LNCaP clone FGC (cell line): ENCODE results near the gene PI4KA.
"Not testable (repeated sequence)": the region's sequence is repeated elsewhere in the genome, so short reads cannot be mapped to it uniquely, and the experiment has no call there.

Source experiments
- DNase-seq: peaks from one replicate; pipeline ENCODE4 v3.0.0-alpha.2; 2011; ENCODE audit warnings: low read depth
- H3K4me3 ChIP-seq: 2 replicates; pipeline ENCODE4 v1.5.1; 2011; ENCODE audit warnings: mild to moderate bottlenecking, low read depth, low read length, control low read depth
- TF ChIP-seq, protein P1 (sequence below): IDR thresholded peaks from 2 replicates; pipeline ENCODE4 v1.5.1; 2012; ENCODE audit warnings: mild to moderate bottlenecking; ENCODE audit not compliant: control insufficient read depth, insufficient read depth; ENCODE audit errors: extremely low read depth

PI4KA gene

DNA sequence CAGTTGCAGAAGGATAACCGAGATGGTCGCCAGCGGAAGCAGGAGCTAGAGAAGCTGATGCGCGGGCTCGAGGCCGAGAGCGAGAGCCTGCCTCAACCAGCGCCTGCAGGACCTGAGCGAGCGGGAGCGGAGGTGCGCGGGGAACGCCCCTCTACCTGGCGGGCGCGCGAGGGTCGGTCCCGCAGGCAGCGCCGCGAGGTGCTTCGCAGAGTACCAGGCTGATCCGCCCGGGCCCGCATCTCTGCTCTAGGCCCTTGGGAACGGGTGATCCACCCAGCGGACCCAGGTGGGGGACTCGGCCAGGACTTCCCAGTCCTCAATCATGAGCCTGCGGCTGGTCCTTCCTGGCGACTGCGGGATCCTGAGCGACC is 156.5 kb downstream of the PI4KA start:
- peak overlapping the region; percentile 51 for H3K4me3 ChIP-seq
- DNase-seq = not testable (repeated sequence)

DNA sequence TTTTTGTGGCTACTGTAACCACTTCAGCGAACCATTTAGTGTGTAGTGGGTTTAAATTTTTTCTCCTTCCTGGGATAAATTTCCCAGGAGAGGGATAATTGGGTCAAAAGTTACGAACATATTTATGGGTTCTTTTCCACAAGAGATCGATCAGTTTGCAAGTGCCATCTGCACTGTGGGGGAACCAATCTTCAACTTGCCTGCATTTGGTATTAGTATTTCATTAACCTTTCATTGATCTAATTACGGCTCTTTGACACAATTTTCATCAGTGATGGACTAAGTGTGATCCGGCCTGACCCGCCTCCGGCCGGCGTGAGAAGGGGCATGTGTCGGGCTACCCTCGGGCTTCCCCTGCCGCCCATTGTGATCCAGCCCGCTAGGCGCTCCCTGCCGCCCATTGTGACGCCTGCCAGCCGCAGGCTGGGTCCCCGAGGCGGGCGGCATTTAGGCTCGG is 156.9 kb downstream of the PI4KA start:
- peak overlapping the region; percentile 51 for H3K4me3 ChIP-seq
- not testable (repeated sequence) for DNase-seq

DNA sequence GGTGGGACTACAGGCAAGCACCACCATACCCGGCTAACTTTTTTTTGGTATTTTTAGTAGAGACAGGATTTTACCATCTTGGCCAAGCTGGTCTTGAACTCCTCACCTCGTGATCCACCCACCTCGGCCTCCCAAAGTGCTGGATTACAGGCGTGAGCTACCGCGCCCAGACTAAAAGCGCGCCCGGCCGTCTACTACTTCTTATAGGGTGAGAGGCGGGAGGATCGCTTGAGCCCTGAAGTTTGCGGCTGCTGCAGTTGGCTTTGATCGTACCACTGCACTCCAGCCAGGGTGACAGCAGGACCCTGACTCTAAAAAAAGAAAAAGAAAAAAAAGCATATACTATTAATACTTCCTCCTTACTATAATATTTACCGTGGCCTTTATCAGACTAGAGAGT is 158.3 kb downstream of the PI4KA start:
- not testable (repeated sequence) for H3K4me3 ChIP-seq, DNase-seq

DNA sequence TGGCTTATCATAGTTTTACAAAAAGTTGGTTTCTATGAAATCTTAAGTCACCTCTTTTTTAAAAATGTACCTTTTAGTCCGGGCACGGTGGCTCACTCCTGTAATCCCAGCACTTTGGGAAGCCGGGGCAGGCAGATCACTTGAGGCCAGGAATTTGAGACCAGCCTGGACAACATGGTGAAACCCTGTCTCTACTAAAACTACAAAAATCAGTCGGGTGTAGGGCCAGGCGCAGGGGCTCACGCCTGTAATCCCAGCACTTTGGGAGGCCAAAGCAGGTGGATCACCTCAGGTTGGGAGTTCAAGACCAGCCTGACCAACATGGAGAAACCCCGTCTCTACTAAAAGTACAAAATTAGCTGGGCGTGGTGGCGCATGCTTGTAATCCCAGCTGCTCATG is 158.8 kb downstream of the PI4KA start:
- not testable (repeated sequence) for H3K4me3 ChIP-seq, DNase-seq

DNA sequence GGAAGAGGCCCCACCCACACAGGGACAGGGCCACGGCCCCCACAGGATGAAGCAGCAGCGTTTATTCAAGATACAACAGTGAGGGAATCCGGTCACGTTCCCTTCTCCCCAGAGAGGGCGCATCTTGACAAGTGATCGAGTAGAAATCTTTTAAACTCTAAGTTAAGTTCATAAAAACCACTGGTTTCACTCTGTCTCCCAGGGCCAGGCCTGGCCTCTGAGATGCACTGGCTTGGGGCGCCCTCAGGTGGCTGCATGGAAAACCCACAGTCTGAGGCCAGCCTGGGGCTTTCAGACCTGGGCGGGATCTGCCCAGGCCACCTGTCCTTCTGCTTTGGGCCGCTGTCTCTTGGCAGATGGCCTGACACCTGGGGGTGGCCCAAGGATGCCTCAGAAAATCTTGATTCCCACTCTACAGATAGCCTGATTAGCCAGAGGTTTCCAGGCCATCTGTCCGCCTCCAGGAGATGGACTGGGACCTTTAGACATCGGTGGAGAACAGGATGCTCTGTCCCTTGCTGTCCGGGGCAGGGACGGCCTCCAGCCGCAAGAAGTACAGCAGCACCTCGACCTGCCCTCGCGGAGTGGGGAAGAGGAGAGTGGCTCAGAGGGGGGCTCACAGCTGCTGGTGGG is 161.0 kb downstream of the PI4KA start:
- H3K4me3 ChIP-seq = not testable (repeated sequence)
- peak; percentile 34 for DNase-seq
- TF ChIP-seq, protein P1, sequence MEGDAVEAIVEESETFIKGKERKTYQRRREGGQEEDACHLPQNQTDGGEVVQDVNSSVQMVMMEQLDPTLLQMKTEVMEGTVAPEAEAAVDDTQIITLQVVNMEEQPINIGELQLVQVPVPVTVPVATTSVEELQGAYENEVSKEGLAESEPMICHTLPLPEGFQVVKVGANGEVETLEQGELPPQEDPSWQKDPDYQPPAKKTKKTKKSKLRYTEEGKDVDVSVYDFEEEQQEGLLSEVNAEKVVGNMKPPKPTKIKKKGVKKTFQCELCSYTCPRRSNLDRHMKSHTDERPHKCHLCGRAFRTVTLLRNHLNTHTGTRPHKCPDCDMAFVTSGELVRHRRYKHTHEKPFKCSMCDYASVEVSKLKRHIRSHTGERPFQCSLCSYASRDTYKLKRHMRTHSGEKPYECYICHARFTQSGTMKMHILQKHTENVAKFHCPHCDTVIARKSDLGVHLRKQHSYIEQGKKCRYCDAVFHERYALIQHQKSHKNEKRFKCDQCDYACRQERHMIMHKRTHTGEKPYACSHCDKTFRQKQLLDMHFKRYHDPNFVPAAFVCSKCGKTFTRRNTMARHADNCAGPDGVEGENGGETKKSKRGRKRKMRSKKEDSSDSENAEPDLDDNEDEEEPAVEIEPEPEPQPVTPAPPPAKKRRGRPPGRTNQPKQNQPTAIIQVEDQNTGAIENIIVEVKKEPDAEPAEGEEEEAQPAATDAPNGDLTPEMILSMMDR = peak; percentile 63

DNA sequence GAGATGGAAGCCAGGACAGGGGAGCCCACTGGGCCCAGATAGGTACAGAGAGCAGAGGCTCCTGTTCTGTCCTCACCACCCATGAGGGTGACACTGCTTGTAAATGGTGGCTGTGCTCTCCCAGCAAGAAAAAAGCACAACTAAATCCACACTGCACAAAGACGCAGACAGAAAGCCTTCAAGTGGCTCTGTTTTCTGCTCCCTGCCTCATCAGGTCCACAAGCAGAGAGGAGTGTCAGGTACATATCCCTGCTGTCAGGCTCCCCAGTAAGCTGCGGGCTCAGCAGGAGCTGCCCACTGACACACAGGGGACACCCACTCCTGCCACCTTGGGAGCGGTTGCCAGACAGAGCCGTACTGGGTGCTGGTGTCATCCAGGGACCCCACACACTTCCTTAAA is 162.6 kb downstream of the PI4KA start:
- not testable (repeated sequence) for H3K4me3 ChIP-seq, DNase-seq

DNA sequence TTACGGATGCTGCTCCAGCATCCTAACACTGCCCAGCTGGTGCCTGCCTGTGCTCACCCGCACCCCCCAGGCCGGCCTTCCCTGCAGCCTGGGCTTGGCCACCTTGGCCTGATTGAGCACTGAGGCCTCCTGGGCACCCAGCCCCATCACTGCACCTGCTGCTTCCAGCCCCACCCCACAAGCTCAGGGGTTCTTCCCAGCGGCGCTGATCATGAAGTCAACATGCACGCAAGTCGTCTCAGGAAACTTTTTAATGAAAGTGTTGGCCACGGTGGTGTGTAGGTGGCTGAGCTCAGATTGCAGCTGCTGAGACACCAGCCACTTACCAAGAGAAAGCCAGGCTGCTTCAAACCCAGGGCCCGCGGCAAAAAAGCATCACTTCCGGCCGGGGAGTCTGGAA is 163.4 kb downstream of the PI4KA start:
- not testable (repeated sequence) for H3K4me3 ChIP-seq, DNase-seq

DNA sequence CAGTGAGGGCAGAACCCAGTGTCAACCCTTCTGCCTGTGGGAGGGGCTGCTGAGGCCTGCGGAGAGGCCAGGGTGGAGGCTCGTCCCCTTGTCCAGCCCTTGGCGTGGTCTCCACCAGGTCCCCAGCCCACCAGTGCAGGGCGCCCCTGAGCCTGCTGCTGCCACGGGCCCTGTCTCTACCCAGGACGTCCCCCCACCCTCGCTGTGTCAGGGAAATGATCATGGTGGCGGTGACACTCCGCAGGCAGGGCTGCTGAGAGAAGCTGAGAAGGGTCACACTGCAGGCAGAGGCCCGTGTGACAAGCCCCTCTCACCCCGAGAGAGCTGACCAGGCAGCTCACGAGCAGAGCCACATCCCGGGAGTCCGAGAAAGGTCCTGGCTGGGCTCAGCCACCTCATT is 164.4 kb downstream of the PI4KA start:
- not testable (repeated sequence) for H3K4me3 ChIP-seq, DNase-seq

DNA sequence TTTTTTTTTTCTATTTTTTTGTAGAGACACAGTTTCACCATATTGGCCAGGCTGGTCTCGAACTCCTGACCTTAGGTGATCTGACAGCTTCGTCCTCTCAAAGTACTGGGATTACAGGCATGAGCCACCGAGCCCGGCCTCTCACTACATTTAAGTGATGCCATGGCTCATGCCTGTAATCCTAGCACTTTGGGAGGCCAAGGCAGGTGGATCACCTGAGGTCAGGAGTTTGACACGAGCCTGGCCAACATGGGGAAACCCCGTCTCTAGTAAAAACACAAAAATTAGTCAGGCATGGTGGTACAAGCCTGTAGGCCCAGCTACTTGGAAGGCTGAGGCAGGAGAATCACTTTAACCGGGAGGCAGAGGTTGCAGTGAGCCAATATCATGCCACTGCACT is 165.7 kb downstream of the PI4KA start:
- not testable (repeated sequence) for DNase-seq

DNA sequence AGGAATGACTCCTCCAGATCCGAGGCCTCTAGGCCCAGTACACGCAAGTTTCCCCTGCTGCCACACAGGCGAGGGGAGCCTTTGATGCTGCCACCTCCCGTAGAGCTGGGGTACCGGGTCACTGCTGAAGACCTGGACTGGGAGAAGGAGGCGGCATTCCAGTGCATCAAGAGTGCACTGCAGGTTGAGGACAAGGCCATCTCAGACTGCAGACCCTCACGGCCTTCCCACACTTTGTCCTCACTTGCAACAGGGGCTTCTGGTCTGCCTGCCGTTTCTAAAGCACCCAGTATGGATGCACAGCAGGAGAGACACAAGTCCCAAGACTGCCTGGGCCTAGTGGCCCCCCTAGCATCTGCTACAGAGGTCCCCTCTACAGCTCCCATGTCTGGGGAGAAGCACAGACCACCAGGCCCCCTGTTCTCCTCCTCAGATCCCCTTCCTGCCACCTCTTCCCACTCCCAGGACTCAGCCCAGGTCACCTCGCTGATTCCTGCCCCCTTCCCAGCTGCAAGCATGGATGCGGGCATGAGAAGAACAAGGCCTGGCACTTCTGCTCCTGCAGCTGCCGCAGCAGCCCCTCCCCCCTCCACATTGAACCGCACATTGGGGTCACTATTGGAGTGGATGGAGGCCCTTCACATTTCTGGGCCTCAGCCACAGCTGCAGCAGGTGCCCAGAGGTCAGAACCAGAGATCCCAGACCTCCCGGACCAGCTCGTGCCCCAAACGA is 167.9 kb downstream of the PI4KA start:
- DNase-seq, H3K4me3 ChIP-seq: not testable (repeated sequence)

More for the DNA sequence above, 165.7 kb downstream of the PI4KA start:
- H3K4me3 ChIP-seq = not testable (repeated sequence)

DNA sequence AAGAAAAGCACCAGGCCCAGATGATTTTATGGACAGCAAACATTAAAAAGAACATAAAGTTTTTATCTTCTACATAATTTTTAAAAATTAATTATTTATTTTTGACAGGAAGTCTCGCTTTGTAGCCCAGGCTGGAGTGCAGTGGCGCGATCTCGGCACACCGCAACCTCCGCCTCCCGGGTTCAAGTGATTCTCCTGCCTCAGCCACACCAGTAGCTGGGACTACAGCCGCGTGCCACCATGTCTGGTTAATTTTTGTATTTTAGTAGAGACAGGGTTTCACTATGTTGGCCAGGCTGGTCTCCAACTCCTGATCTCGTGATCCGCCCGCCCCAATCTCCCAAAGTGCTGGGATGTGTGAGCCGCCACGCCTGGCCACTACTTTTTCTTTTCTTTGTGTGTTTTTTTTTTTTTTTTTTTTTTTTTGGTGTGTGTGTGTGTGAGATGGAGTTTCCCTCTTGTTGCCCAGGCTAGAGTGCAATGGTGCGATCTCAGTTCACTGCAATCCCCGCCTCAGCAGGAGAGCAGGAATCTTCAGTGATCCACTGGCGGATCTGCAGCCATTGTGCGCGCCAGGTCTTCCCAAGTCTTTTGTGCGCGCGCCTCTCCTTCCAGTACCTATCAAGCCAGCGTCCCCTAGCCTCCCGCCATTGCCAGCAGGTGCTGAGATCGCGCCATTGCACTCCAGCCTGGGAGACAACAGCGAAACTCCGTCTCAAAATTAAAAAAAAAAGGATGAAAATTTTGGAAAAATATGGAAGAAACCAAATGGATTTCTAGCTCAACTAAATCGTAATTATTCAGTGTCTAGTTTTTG is 171.0 kb downstream of the PI4KA start:
- H3K4me3 ChIP-seq, DNase-seq: not testable (repeated sequence)

DNA sequence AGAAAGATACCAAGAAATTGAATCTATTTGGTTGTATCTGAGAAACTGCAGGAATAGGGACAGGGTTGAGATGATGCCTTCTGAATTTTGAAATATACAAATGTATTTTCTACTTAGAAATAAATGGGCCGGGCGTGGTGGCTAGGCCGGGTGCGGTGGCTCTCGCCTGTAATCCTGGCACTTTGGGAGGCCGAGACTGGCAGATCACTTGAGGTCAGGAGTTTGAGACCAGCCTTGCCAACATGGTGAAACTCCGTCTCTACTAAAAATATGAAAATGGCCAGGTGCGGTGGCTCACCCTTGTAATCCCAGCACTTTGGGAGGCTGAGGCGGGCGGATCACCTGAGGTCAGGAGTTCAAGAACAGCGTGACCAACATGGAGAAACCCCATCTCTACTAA is 172.8 kb downstream of the PI4KA start:
- H3K4me3 ChIP-seq, DNase-seq: not testable (repeated sequence)

DNA sequence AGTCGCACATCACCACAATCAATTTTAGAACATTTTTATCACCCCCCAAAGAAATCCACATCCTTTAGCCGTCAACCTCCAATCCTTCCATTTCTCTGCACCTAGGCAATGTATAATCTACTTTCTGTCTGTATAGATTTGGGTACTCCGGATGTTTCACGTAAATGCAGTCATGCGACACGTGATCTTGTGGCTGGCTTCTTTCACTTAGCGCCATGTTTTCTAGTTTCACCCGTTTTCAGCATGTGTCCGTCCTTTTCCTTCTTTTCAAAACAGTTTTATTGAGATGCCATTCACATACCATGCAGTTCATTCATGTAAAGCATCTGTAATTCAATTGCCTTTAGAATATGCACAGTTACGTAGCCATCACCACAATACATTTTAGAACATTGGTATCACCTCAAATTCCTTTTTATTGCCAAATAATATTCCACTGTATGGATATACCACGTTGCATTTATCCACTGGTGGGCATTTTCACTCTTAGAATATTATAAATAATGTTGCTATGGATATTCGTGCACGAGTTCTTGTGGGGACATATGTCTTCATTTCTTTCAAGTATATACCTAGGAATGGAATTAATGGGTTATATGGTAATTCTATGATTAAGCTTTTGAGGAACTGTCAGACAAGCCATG is 179.7 kb downstream of the PI4KA start:
- H3K4me3 ChIP-seq, DNase-seq: not testable (repeated sequence)
